Stomach (tissue), 9 donors: ENCODE results near the gene AUTS2. TPM values are rescaled to one million over a fixed set of nuclear protein-coding genes. Genes with fewer than 3 reads are reported as not detected.

Experiments used
- DNase-seq, 2 donors: peaks; one replicate each; pipeline versions ENCODE4 v3.0.0 to v3.0.0-alpha.2; 2013 to 2019
- H3K27ac ChIP-seq, 5 donors: fragments of 200-600 bp in 4 of 5; sonication (generic) in 4 of 5; one replicate each; pipeline ENCODE4 v1.5.1; 2013 to 2019; ENCODE audit warnings: mild to moderate bottlenecking in 1 of 5, moderate library complexity in 1 of 5
- H3K27me3 ChIP-seq, 3 donors: fragments of 200-600 bp; sonication (generic); one replicate each; pipeline ENCODE4 v1.5.1; 2017 to 2019; ENCODE audit warnings: mixed run types in 1 of 3
- H3K36me3 ChIP-seq, 4 donors: fragments of 200-600 bp; sonication (generic); 1 replicate in 3 of 4; 2 replicates in 1 of 4; pipeline ENCODE4 v1.5.1; 2016 to 2019
- H3K4me1 ChIP-seq, 4 donors: fragments of 200-600 bp; sonication (generic); one replicate each; pipeline ENCODE4 v1.5.1; 2016 to 2019
- H3K4me3 ChIP-seq, 4 donors: fragments of 200-600 bp; sonication (generic) in 3 of 4; one replicate each; pipeline ENCODE4 v1.5.1; 2016 to 2019; ENCODE audit warnings: mild to moderate bottlenecking in 1 of 4
- H3K9me3 ChIP-seq, 4 donors: fragments of 200-600 bp; sonication (generic); one replicate each; pipeline ENCODE4 v1.5.1; 2016 to 2019
- CTCF ChIP-seq, 7 experiments: fragments of 450-650 bp in 4 of 7; fragments of 200-600 bp in 3 of 7; sonication (generic) in 3 of 7; IDR thresholded peaks; one replicate each; pipeline ENCODE4 v1.5.1; 2016 to 2019; ENCODE audit warnings: antibody characterized with exemption in 7 of 7, control low read depth in 2 of 7, mild to moderate bottlenecking in 1 of 7
- EP300 ChIP-seq: sonication (generic); formaldehyde crosslinking; IDR thresholded peaks from one replicate; pipeline ENCODE4 v1.6.1; 2017; ENCODE audit warnings: antibody characterized with exemption
- POLR2A ChIP-seq, 4 donors: fragments of 450-650 bp; IDR thresholded peaks; one replicate each; pipeline ENCODE4 v1.6.1; 2016; ENCODE audit warnings: antibody characterized with exemption in 4 of 4, control low read depth in 2 of 4, mild to moderate bottlenecking in 1 of 4, moderate library complexity in 1 of 4
- POLR2AphosphoS5 ChIP-seq, 3 donors: sonication (generic); formaldehyde crosslinking; IDR thresholded peaks; one replicate each; pipeline ENCODE4 v1.6.1; 2016; ENCODE audit warnings: antibody characterized with exemption in 3 of 3
- WGBS, 5 donors: extraction: QIAGEN DNeasy Blood & Tissue Kit in 3 of 5; methylation state at CpG; one replicate each; pipeline versions ENCODE4 v1.1.5 to v1.1.7; 2013 to 2018; 5-methylcytosine and 5-hydroxymethylcytosine counted together
- intact Hi-C: fragments of 100-400 bp; cut with DNase I; formaldehyde crosslinking; loops from one replicate; pipeline ENCODE4 v1.15.1; 2023; ENCODE audit warnings: low total_unique reads
- polyA plus RNA-seq, 3 donors: library from polyadenylated mRNA; stranded (reverse); fragments of 200-250 nt; gene quantifications; one replicate each; pipeline ENCODE4 v1.2.3, GENCODE V29; 2013
- total RNA-seq, 5 donors: library from RNA; depleted of rRNA; stranded (reverse); fragments of >200 nt; gene quantifications; one replicate each; pipeline versions ENCODE4 v1.1.0 to v1.2.3, GENCODE V29; 2014 to 2016
- donor health status: healthy with polysubstance abuse.
- donor health status: Bipolar disorder and iron deficiency.
- donor health status: healthy.

Gene AUTS2
- total and polyA plus RNA-seq, 8 donors = 3.8 to 90.3 (median 38.1) TPM

GRCh38 chr7:70539205-70539604, 940.9 kb downstream of the AUTS2 start:
- intact Hi-C loops = no loop called here
- no peak for DNase-seq
- Histone ChIP-seq H3K27ac (no peak overlapping the region), H3K9me3 (no peaks in the 10 kb centered on the region), H3K36me3 (no peaks in the 10 kb centered on the region), H3K27me3 (no peaks in the 10 kb centered on the region), H3K4me3 (no peak overlapping the region), H3K4me1 (no peaks in the 10 kb centered on the region)
- TF ChIP-seq CTCF (IDR thresholded peaks at IDR 0.05) (no peak), EP300 (no peak), POLR2A (IDR thresholded peaks at IDR 0.05) (no peak), POLR2AphosphoS5 (IDR thresholded peaks at IDR 0.05) (no peak)

- Histone ChIP-seq H3K27me3 (no peaks in the 10 kb centered on the region), H3K9me3 (no peaks in the 10 kb centered on the region), H3K4me3 (no peak overlapping the region), H3K27ac (no peak overlapping the region), H3K4me1 (no peaks in the 10 kb centered on the region), H3K36me3 (no peaks in the 10 kb centered on the region)
- WGBS, 5 donors = 79 to 94% (median 91%) methylated on average over 9 of the region's 9 CpGs
- TF ChIP-seq EP300 = no peak
- intact Hi-C loops = no loop called here
- no peak for DNase-seq
Observed at GRCh38 chr7:70539617-70540016, 941.3 kb downstream of the AUTS2 start.

GRCh38 chr7:70540641-70541040, 942.4 kb downstream of the AUTS2 start:
- intact Hi-C loops = no loop called here
- H3K27ac ChIP-seq = no peak overlapping the region
- 43 to 70% (median 58%) methylated on average over 1 of the region's 1 CpG for WGBS, 5 donors

GRCh38 chr7:70542750-70543376, 944.6 kb downstream of the AUTS2 start:
- DNase-seq = no peak
- Histone ChIP-seq H3K36me3 (no peaks in the 10 kb centered on the region), H3K4me1 (no peaks in the 10 kb centered on the region), H3K9me3 (peaks cover 0 to 7% (median 0%) of the 10 kb centered on the region in 4 donors), H3K27me3 (no peaks in the 10 kb centered on the region), H3K27ac (no peak overlapping the region), H3K4me3 (no peak overlapping the region)
- intact Hi-C loops = no loop called here
- TF ChIP-seq POLR2AphosphoS5 (IDR thresholded peaks at IDR 0.05) (no peak), POLR2A (IDR thresholded peaks at IDR 0.05) (no peak), CTCF (IDR thresholded peaks at IDR 0.05) (no peak), EP300 (no peak)
- WGBS, 5 donors = 81 to 100% (median 83%) methylated on average over 1 of the region's 1 CpG

More at GRCh38 chr7:70540641-70541040, 942.4 kb downstream of the AUTS2 start:
- H3K36me3 ChIP-seq = no peaks in the 10 kb centered on the region
- H3K4me3 ChIP-seq = no peak overlapping the region
- H3K27me3 ChIP-seq = no peaks in the 10 kb centered on the region
- TF ChIP-seq CTCF (IDR thresholded peaks at IDR 0.05) (no peak), POLR2AphosphoS5 (IDR thresholded peaks at IDR 0.05) (no peak), POLR2A (IDR thresholded peaks at IDR 0.05) (no peak), EP300 (no peak)
- no peaks in the 10 kb centered on the region for H3K4me1 ChIP-seq
- DNase-seq = no peak
- H3K9me3 ChIP-seq = no peaks in the 10 kb centered on the region

GRCh38 chr7:70544016-70544415, 945.7 kb downstream of the AUTS2 start:
- no peaks in the 10 kb centered on the region for H3K36me3 ChIP-seq
- DNase-seq = no peak
- no peaks in the 10 kb centered on the region for H3K27me3 ChIP-seq
- no peak overlapping the region for H3K4me3 ChIP-seq
- TF ChIP-seq POLR2AphosphoS5 (IDR thresholded peaks at IDR 0.05) = no peak
- TF ChIP-seq POLR2A (IDR thresholded peaks at IDR 0.05) = no peak
- TF ChIP-seq EP300 = no peak
- TF ChIP-seq CTCF (IDR thresholded peaks at IDR 0.05) = no peak
- 88 to 97% (median 93%) methylated on average over 2 of the region's 2 CpGs for whole genome bisulfite sequencing, 5 donors
- intact Hi-C loops = no loop called here
- no peak overlapping the region for H3K27ac ChIP-seq
- no peaks in the 10 kb centered on the region for H3K4me1 ChIP-seq
- peaks cover 0 to 7% (median 0%) of the 10 kb centered on the region in 4 donors for H3K9me3 ChIP-seq
